HPDE6-E6E7 (cell line): Measurements from ENCODE around the gene LZTS2.
A peak's percentile ranks its signal among the peaks of the same experiment; 100 is the strongest.

Experiments used
- DNase-seq: peaks from one replicate; pipeline ENCODE4 v3.0.0; 2011; ENCODE audit warnings: missing footprints; ENCODE audit errors: extremely low spot score

The LZTS2 gene

GRCh38 chr10:100998183-100998990 is 1.2 kb upstream of the LZTS2 start:
- peak; percentile 89 for DNase-seq

- peak; percentile 77 for DNase-seq
Measured at GRCh38 chr10:100998991-100999741, 442 bp upstream of the LZTS2 start.

GRCh38 chr10:101000127-101000914 is 713 bp downstream of the LZTS2 start:
- no peak for DNase-seq

- no peak for DNase-seq
Measured at GRCh38 chr10:101000915-101001658, 1.5 kb downstream of the LZTS2 start.

- no peak for DNase-seq
Measured at GRCh38 chr10:101001659-101002035, 2.0 kb downstream of the LZTS2 start.

- no peak for DNase-seq
Measured at GRCh38 chr10:101002456-101002855, 2.8 kb downstream of the LZTS2 start.

GRCh38 chr10:101003639-101004206 is 4.1 kb downstream of the LZTS2 start:
- DNase-seq, result no peak

GRCh38 chr10:101005361-101005760 is 5.8 kb downstream of the LZTS2 start:
- no peak for DNase-seq

GRCh38 chr10:101005869-101006567 is 6.4 kb downstream of the LZTS2 start:
- no peak for DNase-seq

GRCh38 chr10:101006593-101007098 is 7.0 kb downstream of the LZTS2 start:
- DNase-seq, result no peak

GRCh38 chr10:101007099-101007711 is 7.6 kb downstream of the LZTS2 start:
- no peak for DNase-seq

GRCh38 chr10:101007915-101008822 is 8.6 kb downstream of the LZTS2 start:
- no peak for DNase-seq

- no peak for DNase-seq
Measured at GRCh38 chr10:101008823-101009423, 9.3 kb downstream of the LZTS2 start.

GRCh38 chr10:101010329-101010728 is 10.7 kb downstream of the LZTS2 start:
- no peak for DNase-seq

- no peak for DNase-seq
Measured at GRCh38 chr10:101011517-101012423, 12.2 kb downstream of the LZTS2 start.

- peak; percentile 86 for DNase-seq
Measured at GRCh38 chr10:101012525-101013364, 13.1 kb downstream of the LZTS2 start.
